GM19438 (cell line): ENCODE results near the gene TUBGCP6.
"Not testable (repeated sequence)": the region's sequence is repeated elsewhere in the genome, so short reads cannot be mapped to it uniquely, and the experiment has no call there.

Experiments
- ATAC-seq: cut with Tn5 transposase; IDR thresholded peaks from one replicate; pipeline ENCODE4 v1.9.1; 2021; ENCODE audit warnings: low read depth; ENCODE audit not compliant: unreplicated experiment

Gene TUBGCP6

GRCh38 chr22:50216684-50217520 lies 27.9 kb downstream of the TUBGCP6 start:
- ATAC-seq = no peak

- ATAC-seq = no peak
These were observed 28.7 kb downstream of the TUBGCP6 start for GRCh38 chr22:50216055-50216683.

GRCh38 chr22:50215297-50216054 lies 29.3 kb downstream of the TUBGCP6 start:
- ATAC-seq = no peak

- no peak for ATAC-seq
These were observed 31.6 kb downstream of the TUBGCP6 start for GRCh38 chr22:50213263-50213662.

GRCh38 chr22:50211147-50211546 lies 33.7 kb downstream of the TUBGCP6 start:
- no peak for ATAC-seq

GRCh38 chr22:50210378-50211139 lies 34.3 kb downstream of the TUBGCP6 start:
- ATAC-seq = no peak

- ATAC-seq = no peak
These were observed 34.9 kb downstream of the TUBGCP6 start for GRCh38 chr22:50209893-50210292.

- ATAC-seq = no peak
These were observed 35.6 kb downstream of the TUBGCP6 start for GRCh38 chr22:50208939-50209892.

- ATAC-seq = no peak
These were observed 36.3 kb downstream of the TUBGCP6 start for GRCh38 chr22:50208430-50208938.

GRCh38 chr22:50207383-50208140 lies 37.3 kb downstream of the TUBGCP6 start:
- no peak for ATAC-seq

- no peak for ATAC-seq
These were observed 38.2 kb downstream of the TUBGCP6 start for GRCh38 chr22:50206599-50206998.

- no peak for ATAC-seq
These were observed 38.8 kb downstream of the TUBGCP6 start for GRCh38 chr22:50205781-50206569.

GRCh38 chr22:50204998-50205397 lies 39.8 kb downstream of the TUBGCP6 start:
- not testable (repeated sequence) for ATAC-seq

GRCh38 chr22:50204571-50204970 lies 40.3 kb downstream of the TUBGCP6 start:
- no peak for ATAC-seq

- ATAC-seq = no peak
These were observed 41.5 kb downstream of the TUBGCP6 start for GRCh38 chr22:50203288-50203687.

GRCh38 chr22:50202130-50202666 lies 42.6 kb downstream of the TUBGCP6 start:
- no peak for ATAC-seq
